ENCODE measurements around the gene AP3S1.
"Not testable (repeated sequence)": the region's sequence is repeated elsewhere in the genome, so short reads cannot be mapped to it uniquely, and the experiment has no call there.

AP3S1 gene

DNA sequence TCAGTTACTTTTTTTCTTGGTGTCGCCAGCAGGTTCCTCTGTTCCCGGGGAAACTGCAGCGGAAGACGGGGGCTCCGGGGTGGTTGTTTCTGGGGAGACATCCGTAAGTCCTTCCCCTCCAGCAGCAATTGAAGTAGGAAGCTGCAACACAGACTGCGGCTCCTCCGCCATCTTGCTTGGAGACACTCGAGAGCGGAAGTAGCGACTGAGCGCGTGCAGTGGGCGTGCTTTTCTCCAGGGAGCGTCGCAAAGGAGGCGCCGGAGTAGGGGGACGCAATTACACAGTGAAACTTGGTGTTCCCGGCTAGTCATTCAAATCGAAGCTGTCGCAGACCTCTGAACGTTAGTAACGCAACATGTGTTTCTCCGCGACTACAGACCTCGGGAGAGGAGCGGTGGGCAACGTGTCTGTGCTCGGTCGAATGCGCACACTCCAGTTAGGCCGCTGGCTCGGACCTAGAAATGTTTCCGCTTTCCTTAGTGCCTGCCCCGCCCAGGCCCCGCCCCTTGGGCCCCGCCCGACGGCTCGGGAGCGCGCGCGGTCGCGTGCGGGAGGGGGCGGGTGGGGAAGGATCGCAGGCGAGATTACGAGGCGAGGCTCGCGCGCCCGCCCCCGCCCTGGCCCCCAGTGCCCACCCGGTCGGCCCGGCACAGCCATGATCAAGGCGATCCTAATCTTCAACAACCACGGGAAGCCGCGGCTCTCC is at the start of gene AP3S1, which contains the start of gene ATG12:
TSS of gene AP3S1 (plus strand) at position 554 of the 707 bp plus-strand sequence. CDS start at position 657, 103 bp downstream.
TSS of gene ATG12 (minus strand) at position 184 of the 707 bp plus-strand sequence. CDS start at position 171, 13 bp downstream.
- peak; percentile 83 for DNase-seq (ENCODE audit: low read depth)

DNA sequence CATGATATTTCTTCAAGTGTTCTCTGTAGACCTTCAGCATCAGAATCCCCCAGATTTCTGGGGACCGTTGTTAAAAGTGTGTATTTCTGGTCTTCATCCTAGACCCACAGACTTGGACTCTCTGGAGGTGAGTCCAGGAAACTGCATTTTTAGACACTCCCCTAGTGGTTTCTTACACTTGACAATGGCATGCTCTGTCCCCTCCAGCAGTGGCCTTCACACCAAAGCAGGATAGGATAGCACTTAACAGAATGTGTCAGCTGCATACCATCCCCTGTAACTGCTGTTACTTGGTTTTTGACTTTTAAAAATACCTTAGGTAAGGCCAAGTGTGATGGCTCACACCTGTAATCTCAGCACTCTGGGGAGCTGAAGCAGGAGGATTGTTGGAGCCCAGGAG is 46.0 kb upstream of the AP3S1 start:
- no peak for DNase-seq (ENCODE audit: low read depth)

DNA sequence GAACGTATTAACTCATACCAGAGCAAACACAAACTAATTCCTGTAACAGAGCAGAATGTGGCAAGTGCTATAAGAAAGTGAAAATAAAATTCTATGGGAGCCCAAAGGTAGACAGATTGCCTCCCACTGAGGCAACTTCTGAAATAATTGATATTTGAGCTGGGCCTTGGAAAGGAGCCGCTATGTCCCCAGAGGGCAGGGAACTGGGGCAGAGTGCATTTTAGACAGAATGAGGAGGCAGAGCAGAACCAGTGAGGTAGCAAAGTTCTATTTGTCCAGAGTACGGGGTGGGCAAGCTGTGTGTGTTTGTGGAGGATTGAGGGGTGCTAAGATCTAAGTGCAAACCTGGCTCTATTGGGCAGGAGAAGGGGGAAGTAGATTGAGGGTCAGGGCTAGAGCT is 45.1 kb upstream of the AP3S1 start:
- no peak for DNase-seq (ENCODE audit: low read depth)

DNA sequence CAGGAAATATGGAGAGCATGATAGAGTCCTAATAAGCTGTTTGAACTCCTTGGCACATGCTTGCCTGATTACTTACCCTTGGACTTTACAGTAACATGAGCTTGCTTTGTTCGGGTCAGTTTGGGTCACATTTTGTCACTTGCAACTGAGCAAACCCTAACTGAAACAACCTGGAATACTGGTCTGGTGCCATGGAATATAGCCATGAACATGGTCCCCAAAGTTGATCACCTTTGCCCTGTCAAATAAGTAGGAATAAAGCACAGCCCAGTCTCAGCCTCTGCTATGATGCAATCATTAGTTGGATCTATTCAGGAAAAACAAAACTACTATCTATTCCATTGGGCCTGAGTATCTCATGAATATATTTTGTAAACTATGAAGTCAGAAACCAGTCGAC is 43.5 kb upstream of the AP3S1 start:
- no peak for DNase-seq (ENCODE audit: low read depth)

DNA sequence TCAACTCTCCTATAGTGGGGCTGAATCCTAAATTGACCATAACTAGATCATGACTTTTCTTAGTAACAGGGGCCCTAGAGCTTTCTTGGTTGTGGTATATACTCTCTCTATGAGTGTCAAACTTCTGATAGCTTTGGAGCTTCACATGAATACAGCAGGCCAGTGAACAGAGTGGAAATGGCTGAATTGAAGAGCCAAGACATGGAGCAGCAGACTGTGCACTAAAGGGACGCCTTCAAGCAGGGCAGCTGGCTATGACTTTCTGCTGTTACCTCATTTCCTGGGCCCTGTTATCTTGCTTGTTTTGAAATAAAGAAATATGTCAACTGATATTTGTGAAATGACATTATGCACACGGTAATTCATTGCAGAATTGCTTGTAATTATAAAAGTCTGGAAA is 41.6 kb upstream of the AP3S1 start:
- no peak for DNase-seq (ENCODE audit: low read depth)

DNA sequence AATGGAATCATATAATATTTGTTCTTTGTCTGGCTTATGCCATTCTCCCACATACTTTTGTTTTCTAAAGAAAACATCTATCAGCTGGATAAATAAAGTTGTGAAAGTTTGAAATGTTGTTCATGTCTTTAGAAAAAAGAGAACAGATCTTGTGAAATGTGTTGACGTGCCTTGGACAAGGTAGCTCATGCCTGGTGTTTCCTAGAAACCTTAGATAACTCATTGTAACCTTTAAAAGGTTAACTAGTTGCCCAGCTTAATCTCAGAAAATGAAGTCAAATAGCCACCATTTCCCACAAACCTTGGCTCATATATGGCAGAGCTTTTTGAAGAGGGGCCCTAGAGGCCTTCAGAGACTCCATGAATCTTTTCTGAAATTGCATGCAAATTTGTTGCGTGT is 40.6 kb upstream of the AP3S1 start:
- DNase-seq (ENCODE audit: low read depth): no peak

DNA sequence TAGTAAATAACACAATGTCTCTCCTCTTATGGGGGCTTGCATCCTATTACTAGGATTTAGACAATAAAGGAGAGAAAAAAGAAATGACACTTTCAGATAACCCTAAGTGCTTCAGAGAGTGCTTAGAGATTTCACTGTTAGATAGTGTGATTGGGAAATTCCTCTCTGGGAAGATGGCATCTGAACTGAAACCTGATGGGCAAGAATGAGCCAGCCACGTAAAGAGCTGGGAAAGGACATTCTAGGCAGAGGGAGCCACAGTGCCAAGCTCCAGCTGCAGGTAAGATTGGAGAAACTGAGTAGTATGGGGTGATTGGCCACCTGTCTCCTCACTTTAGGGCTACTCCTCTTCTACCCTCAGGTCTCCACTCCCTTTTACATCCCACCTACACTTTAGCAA is 39.8 kb upstream of the AP3S1 start:
- DNase-seq (ENCODE audit: low read depth): no peak

DNA sequence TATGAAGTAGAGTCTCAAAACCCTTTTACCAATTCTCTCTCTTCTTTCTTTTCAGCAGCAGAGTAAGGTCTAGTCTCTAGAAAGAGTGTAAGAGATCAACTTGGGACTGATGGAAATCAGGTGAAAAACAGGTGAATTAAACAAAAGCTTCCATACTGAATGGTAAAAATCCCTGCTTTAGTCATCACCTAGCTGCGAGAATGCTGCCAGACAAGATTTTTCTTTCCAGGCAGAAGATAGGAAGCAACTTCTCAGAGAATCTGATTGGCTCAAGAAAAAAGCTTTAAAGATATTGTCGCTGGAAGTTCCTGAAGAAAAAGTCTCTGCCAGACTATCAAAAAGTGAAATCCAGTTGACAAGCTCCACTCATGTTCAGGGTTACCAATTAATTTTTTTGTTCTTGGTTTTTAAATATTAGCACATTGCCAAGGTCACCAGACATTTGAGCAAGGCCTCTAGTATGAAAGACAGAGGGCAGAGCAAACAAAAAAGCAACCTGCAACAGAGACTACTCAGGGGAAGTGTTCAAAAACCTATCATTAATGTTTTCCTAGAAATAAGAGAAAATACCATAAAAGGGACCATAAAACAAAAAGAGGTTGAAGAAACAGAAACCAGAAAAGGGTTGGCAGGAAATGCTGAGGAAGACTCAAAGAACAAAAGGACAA is 34.6 kb upstream of the AP3S1 start:
- no peak for DNase-seq (ENCODE audit: low read depth)

DNA sequence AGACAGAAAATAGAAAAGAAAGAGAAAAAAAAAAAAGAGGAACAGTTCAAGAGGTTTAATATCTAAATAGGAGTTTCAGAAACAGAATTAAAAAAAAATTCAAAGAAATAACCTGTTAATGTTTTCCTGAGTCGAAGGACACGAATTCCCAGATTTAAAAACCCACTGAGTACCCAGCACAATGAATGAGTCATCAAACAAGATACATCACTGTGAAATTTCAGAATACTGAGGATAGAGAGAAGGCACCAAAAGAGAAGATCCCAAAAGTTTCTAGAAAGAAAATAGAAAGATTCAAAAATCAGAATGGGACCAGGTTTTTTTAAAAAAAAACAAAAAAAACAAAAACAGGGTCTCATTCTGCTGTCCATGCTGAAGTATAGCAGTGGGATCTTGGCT is 34.1 kb upstream of the AP3S1 start:
- DNase-seq (ENCODE audit: low read depth): no peak

DNA sequence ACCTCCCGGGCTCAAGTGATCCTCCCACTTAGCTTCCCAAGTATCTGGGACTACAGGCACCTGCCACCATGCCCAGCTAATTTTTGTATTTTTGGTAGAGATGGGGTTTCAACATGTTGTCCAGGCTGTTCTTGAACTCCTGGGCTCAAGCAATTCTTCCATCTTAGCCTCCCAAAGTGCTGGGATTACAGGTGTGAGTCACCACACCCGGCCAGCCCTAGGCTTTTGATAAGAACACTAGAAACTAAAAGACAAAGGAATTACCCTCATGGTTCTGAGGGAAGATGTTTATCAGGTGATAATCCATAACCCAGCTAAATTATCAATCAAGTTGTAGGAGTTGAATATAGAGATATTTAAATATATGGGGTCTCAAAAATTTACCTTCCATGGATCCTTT is 33.7 kb upstream of the AP3S1 start:
- not testable (repeated sequence) for DNase-seq (ENCODE audit: low read depth)

DNA sequence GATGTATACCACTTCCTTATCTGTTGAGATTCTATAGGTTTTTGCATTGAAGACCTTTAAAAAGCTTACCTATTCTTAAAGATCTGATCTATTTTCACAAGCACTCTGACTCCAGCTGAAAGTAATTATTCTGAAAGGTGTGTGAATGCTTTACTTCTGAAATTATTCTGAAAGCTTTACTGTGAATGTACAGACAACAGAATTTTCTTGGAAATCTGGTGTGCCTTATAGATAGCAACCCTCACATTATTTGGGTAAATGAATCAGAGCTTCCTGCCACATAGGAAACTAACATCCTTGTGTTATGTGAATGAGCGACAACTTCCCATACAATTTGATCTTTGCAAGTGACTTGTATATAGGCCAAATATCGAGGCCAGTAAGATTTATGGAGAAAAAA is 31.8 kb upstream of the AP3S1 start:
- DNase-seq (ENCODE audit: low read depth): no peak

DNA sequence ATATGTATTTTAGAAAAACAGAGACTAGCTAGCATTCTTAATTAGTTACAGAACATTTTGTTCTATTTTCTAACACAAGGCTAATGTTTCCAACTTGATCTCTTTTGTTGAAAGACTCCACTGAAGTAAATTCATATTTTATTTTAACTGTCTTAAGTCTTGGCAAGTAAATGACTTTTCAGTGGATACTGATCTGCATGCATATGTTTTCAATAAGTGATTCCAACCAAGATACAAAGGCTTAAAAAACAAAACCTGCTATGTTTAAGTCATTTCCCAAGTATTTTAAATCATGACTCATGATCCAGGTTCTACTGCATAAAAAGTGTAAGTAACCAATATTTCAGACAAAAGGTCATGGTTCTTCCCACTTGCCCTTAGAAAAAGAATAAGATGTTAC is 31.0 kb upstream of the AP3S1 start:
- no peak for DNase-seq (ENCODE audit: low read depth)

DNA sequence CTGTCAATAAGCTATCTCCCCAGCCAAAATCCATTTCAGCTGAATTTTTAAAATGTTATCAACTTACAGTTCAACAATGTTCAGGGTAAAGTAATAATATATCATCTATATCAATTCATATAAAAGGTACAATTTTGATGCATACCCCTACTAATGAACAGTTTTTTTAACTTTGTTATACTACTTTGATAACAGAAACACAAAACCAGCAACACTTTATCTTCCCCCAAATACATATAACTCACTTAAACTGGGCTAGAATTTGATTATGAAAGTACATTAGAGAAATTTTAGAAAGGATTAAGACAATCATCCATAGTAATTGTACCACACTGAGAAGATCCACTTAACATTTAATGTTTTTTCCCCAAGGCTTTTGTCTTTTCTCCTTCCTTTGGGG is 30.3 kb upstream of the AP3S1 start:
- DNase-seq (ENCODE audit: low read depth): no peak

DNA sequence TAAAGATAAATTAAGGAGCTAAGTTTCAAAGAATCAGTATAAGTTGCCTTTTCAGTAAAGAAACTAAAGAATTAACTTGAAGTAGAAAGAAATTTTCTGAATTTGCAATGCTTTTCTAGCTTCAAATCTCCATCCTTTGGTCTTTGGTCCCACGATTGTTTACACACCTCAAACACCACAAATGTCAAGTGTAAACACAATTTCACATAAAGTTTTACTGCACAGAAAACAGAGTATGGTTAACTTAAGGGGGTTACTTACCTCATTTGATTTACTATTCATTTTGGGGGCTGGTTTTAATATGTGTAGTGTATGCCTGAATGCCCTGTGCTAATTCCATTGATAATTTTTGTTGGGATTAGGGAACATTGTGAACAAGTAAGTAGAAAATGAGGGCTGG is 29.4 kb upstream of the AP3S1 start:
- no peak for DNase-seq (ENCODE audit: low read depth)

DNA sequence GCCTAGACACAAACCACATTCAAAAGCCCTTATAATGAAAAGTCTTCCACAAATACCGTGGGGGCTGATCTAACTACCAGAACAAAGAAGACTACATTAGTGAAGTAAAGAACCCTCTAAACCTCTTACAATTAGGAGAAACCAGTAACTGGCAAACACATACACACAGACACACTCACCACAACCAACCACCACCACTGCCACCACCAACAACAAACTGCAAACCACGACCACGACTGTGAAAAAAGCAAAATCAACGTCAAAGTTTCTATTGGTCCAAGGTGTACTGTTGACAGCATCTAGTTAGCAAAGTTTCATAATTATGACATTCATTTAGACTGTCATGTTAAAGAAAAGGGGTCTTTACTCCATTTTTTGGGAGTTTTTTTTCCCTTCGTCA is 28.0 kb upstream of the AP3S1 start:
- DNase-seq (ENCODE audit: low read depth): no peak

DNA sequence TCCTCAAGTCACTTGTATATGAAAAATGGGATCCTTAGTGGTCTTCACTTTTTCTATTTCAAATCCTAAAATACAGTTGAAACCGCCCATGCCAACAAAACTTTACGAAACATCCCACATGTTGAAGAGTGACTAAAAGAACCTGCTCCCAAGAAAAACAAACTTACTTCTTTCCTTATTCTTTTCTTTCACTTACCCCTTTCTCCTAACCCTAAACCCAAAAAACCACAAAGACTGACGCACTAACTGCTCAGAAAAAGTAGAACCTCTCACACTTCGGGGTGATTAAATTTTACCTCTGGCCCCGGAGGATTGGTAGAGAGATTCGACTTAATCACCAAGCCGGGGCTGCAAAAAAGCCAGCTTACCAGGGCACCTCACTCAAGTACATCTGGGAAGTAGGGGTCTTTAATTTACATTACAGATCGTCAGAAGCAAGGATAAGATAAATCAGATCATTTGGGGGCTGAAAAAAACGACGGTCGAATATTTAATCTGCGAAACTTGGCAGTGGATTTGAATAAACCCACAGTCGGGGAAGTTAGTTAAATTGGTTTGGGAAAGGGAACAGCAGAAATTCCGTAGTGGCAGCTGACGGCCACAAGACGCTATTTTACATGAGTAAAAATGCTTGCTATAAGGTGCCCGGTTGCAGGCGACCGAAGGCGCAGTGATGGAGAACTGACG is 26.6 kb upstream of the AP3S1 start:
- no peak for DNase-seq (ENCODE audit: low read depth)

DNA sequence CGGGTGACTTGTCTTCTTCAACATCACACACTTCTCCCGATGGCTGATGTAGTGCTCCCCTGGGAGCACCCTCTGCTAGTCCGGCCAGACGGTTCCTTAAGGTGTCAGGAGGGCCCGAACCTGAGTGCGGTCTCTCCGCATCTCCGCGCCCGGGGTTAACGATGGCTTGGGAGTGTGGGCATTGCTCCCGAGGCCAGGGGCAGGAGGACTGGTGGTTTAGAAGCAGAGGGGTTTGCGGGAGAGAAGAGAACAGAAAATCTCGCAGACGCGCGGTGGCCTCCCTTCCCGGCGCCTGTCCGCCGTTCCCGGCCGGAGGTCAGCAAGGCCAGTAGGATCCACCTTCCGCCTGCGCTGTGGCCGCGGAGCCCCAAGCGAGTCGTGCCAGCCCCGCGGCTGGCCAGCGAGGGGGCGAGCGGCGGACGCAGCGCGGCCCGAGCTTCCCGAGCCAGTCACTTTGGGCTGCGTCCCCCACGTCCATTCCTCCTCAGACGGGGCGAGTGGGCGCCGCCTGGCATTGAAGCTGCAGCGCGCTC is 26.0 kb upstream of the AP3S1 start:
- DNase-seq (ENCODE audit: low read depth): no peak

DNA sequence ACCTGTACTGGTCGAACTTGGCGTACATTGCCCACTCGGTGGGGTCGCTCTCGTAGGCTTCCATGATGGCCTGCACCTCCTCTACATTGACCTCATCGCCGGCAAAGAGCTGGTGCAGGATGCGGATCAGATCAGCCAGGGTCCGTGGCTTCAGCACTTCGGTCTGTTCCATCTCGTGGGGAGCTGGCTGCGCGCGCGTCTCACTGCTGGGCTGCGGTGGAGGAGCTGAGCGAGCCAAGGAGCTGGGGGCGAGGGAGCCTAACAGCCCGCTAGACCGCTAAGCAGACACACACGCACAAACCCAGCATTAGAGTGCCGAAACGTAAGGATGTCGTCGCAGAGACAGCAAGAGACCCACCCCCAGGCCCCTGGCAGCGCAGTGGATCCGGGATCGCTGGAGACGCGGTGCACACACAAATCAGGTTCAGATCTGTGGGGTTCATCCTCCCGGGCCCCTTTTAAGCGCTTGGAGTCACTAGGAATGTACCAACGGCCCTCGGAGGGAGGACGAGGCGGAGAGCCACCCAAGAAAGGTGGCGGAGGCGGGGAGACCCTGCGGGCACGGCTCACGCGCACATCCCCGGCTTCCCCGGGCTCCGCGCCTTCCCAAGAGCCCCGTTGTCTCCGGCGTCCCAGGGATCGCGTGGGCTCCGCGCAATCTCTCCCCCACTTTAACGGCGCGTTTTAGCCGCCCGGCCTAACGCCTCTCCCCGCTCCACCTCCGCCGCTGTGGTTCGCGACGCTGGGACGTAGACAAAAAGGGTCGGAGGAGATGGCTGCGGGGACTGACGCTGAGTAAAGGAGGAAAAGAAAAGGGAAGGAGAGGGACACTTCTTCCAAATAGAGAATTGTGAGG is 25.3 kb upstream of the AP3S1 start, which contains the start of gene CDO1:
TSS of gene CDO1 (minus strand) at position 434 of the 856 bp plus-strand sequence. CDS start at position 172, 262 bp downstream.
- DNase-seq (ENCODE audit: low read depth): no peak

DNA sequence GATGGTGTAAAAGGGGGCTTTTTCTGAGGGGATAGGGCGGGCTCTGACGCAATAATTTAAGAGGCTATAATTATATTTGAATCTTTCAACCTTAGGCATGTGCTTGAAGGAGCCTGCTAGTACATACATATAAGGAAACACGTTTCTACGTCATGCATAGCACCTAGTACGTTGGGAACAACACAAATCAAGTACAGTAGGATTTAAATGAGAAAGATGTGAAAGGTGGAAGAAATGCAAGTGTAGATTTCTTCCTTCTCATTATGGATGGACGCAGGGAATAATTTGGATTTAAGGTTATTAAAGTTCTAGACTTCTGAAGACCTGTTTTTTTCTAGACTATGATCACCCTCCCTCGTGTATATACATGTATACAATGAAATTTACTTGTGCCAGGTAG is 24.3 kb upstream of the AP3S1 start:
- DNase-seq (ENCODE audit: low read depth): no peak

DNA sequence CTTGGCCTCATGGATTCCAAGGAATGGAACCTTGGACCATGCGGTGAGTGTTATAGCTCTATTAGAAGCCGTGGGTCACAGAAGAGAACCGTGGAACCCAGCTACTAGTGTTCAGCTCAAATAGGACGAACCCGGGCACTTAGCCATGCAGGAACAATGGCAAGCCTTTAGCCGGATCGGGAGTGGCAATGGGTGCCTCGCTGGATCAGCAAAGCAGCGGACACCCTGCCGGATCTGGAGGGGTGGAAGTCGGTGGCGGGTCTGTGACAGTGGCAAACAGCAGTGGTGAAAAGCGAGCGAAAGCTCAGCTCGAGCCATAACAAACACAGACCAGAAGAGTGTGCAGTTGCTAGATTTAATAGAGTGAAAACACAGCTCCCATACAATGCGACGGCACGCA is 22.9 kb upstream of the AP3S1 start:
- no peak for DNase-seq (ENCODE audit: low read depth)

DNA sequence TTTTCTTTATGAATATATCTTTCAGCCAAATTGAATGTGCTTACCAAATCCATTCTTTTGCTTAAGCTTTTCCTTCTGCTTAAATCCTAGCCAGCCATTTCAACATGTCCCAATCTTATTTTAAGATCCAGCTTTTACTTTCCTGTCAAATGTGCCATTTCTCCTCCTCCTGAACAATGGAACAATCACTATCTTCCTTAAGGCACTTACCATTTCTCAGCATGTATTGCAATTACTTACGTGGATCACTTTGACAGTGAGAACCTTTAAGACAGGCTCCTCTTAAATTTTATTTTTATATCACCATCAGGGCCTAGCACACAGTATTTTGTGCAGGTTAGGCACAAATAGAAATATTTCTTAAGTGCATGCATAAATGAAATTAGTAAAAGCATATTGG is 20.9 kb upstream of the AP3S1 start:
- no peak for DNase-seq (ENCODE audit: low read depth)

DNA sequence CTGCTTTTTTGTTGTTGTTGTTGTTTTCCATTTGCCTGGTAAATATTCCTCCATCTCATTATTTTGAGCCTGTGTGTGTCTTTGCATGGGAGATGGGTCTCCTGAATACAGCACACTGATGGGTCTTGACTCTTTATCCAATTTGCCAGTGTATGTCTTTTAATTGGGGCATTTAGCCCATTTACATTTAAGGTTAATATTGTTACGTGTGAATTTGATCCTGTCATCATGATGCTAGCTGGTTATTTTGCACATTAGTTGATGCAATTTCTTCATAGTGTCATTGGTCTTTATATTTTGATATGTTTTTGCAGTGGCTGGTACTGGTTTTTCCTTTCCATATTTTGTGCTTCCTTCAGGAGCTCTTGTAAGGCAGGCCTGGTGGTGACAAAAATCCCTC is 16.8 kb upstream of the AP3S1 start:
- DNase-seq (ENCODE audit: low read depth): not testable (repeated sequence)

Measured in activated T-helper 1 cell treated with Interleukin-2 at 50 U/mL for 16 hours (primary cell).